B cell (primary cell): ENCODE data around the gene CCBE1. TPM values are rescaled to one million over a fixed set of nuclear protein-coding genes. Genes with fewer than 3 reads are reported as not detected.

ENCODE experiments used
- ATAC-seq: fragments of 200-7000 bp; cut with Tn5 transposase; one replicate; pipeline ENCODE4 v1.10.0; 2021; ENCODE audit warnings: low read depth, mild to moderate bottlenecking, moderate number of reproducible peaks, moderate library complexity
- CTCF ChIA-PET: fragments of 350-600 bp; sonication (Branson Sonifier 250); formaldehyde crosslinking; loops from one replicate; lab custom pipeline; 2021; ENCODE audit warnings: antibody characterized with exemption, inconsistent platforms; lab: Charles Lee
- POLR2A ChIA-PET: fragments of 350-600 bp; sonication (Branson Sonifier 250); formaldehyde crosslinking; loops from one replicate; lab custom pipeline; 2021; ENCODE audit warnings: antibody characterized with exemption; lab: Charles Lee
- DNase-seq: peaks from one replicate; pipeline ENCODE4 v3.0.0; 2013
- H2AFZ ChIP-seq: 2 replicates; pipeline ENCODE4 v1.6.1; 2012; ENCODE audit warnings: mild to moderate bottlenecking, low read depth, low read length; ENCODE audit not compliant: insufficient read depth, poor library complexity, severe bottlenecking
- H3K27ac ChIP-seq, 2 donors: 1 replicate in 1 of 2; 2 replicates in 1 of 2; pipeline ENCODE4 v1.5.1; 2012 to 2013; ENCODE audit warnings: low read length in 2 of 2, mild to moderate bottlenecking in 2 of 2, moderate library complexity in 1 of 2
- H3K27me3 ChIP-seq, 4 experiments: fragments of 200-600 bp in 1 of 4; sonication (generic) in 1 of 4; replicated peaks in 1 of 4; 1 replicate in 2 of 4; 2 replicates in 2 of 4; pipeline versions ENCODE4 v1.6.1 to v1.7.0; 2013 to 2016; ENCODE audit warnings: low read length in 3 of 4, mild to moderate bottlenecking in 2 of 4, mixed read lengths in 1 of 4, moderate library complexity in 1 of 4; ENCODE audit not compliant: insufficient read depth in 4 of 4, control insufficient read depth in 3 of 4; ENCODE audit errors: control extremely low read depth in 1 of 4
- H3K36me3 ChIP-seq, 2 experiments: replicated peaks in 1 of 2; 1 replicate in 1 of 2; 2 replicates in 1 of 2; pipeline versions ENCODE4 v1.6.1 to v1.7.1; 2013; ENCODE audit warnings: low read length in 1 of 2; ENCODE audit not compliant: insufficient read depth in 2 of 2, control insufficient read depth in 1 of 2; ENCODE audit errors: control extremely low read depth in 1 of 2, extremely low read depth in 1 of 2
- H3K4me1 ChIP-seq, 2 donors: fragments of 200-600 bp in 1 of 2; sonication (generic) in 1 of 2; 1 replicate in 1 of 2; 2 replicates in 1 of 2; pipeline versions ENCODE4 v1.5.1 to v1.6.1; 2013 to 2017; ENCODE audit warnings: low read length in 2 of 2; ENCODE audit not compliant: control insufficient read depth in 2 of 2, insufficient read depth in 2 of 2
- H3K4me2 ChIP-seq: replicated peaks from 2 replicates; pipeline ENCODE3; 2012; ENCODE audit warnings: mild to moderate bottlenecking, low read depth, low read length; ENCODE audit not compliant: poor library complexity, severe bottlenecking
- H3K4me3 ChIP-seq, 5 experiments: fragments of 200-600 bp in 1 of 5; sonication (generic) in 1 of 5; 1 replicate in 3 of 5; 2 replicates in 2 of 5; pipeline versions ENCODE4 v1.5.1 to v1.7.0; 2011 to 2016; ENCODE audit warnings: low read length in 4 of 5, mild to moderate bottlenecking in 4 of 5, low read depth in 2 of 5, control low read depth in 1 of 5, moderate library complexity in 1 of 5; ENCODE audit not compliant: insufficient read depth in 1 of 5; ENCODE audit errors: control extremely low read depth in 1 of 5, extremely low read depth in 1 of 5
- H3K79me2 ChIP-seq: fragments of 200-600 bp; sonication (generic); one replicate; pipeline ENCODE4 v1.6.0; 2016; ENCODE audit warnings: low read length; ENCODE audit not compliant: control insufficient read depth, insufficient read depth
- H3K9ac ChIP-seq: fragments of 200-600 bp; sonication (generic); 2 replicates; pipeline ENCODE4 v1.6.1; 2017; ENCODE audit warnings: mild to moderate bottlenecking, low read length, moderate library complexity
- H3K9me3 ChIP-seq, 3 donors: one replicate each; pipeline versions ENCODE4 v1.6.1 to v1.7.1; 2013; ENCODE audit warnings: low read length in 2 of 3; ENCODE audit not compliant: control insufficient read depth in 2 of 3, insufficient read depth in 1 of 3; ENCODE audit errors: control extremely low read depth in 1 of 3
- H4K20me1 ChIP-seq: 2 replicates; pipeline ENCODE4 v1.6.0; 2012; ENCODE audit warnings: mild to moderate bottlenecking, low read length; ENCODE audit not compliant: insufficient read depth, control insufficient read depth, poor library complexity, severe bottlenecking
- H3K27ac Mint-ChIP-seq: one replicate; pipeline ENCODE4 v1.8.0; 2021; ENCODE audit warnings: mixed read lengths
- H3K27me3 Mint-ChIP-seq: one replicate; pipeline ENCODE4 v1.8.0; 2021; ENCODE audit warnings: mixed read lengths
- H3K4me1 Mint-ChIP-seq: one replicate; pipeline ENCODE4 v1.8.0; 2021; ENCODE audit warnings: mixed read lengths
- H3K4me3 Mint-ChIP-seq: one replicate; pipeline ENCODE4 v1.8.0; 2021; ENCODE audit warnings: mixed read lengths
- H3K9me3 Mint-ChIP-seq: one replicate; pipeline ENCODE4 v1.8.0; 2022; ENCODE audit warnings: mixed read lengths; ENCODE audit not compliant: insufficient read depth
- EZH2 ChIP-seq: IDR thresholded peaks from 2 replicates; pipeline ENCODE4 v1.6.1; 2012; ENCODE audit warnings: borderline replicate concordance, low read depth, mild to moderate bottlenecking, moderate library complexity, low read length; ENCODE audit not compliant: insufficient read depth, poor library complexity, severe bottlenecking
- WGBS: methylation state at CpG from one replicate; pipeline ENCODE4 v1.1.5; 2013; ENCODE audit warnings: missing lambda C conversion rate; ENCODE audit not compliant: insufficient coverage; 5-methylcytosine and 5-hydroxymethylcytosine counted together
- intact Hi-C: fragments of 100-400 bp; cut with micrococcal nuclease; formaldehyde crosslinking; loops from one replicate; pipeline ENCODE4 v1.10.0; 2022
- polyA plus RNA-seq: library from polyadenylated mRNA; depleted of rRNA; stranded (reverse); fragments of >200 nt; gene quantifications from 2 replicates; pipeline ENCODE4 v1.2.3, GENCODE V29; 2012
- total RNA-seq, 2 donors: library from RNA; stranded (reverse); fragments of 120-200 nt in 1 of 2; gene quantifications; 1 replicate in 1 of 2; 2 replicates in 1 of 2; pipeline versions ENCODE4 v1.2.3 to v1.2.4, GENCODE V29; 2013 to 2022
- TF ChIP-seq, protein P1 (sequence below): fragments of 200-600 bp; IDR thresholded peaks from one replicate; pipeline ENCODE4 v1.8.0; 2022; ENCODE audit warnings: antibody characterized with exemption, mild to moderate bottlenecking

Gene CCBE1
- total and polyA plus RNA-seq, 2 donors (not counting 1 experiment from before 2014, with no cell fraction given) = not detected

DNA sequence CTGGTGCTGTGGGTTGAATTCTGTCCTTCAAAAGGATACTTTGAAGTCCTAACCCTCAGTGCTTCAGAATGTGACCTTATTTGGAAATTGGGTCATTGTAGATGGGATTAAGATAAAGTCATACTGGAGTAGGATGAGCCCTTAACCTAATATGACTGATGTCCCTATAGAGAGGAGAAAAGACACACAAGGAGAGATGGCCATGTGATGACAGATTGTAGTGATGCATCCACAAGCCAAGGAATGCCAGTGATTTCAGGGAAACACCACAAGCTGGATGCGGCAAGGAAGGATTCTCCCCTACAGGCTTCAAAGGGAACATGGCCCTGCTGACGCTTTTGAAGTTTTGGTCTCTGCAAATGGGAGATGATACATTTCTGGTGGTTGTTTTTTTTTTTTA, 24.7 kb upstream of the CCBE1 start:
- no peak for TF ChIP-seq EZH2
- Mint-ChIP-seq H3K4me3 (no peak overlapping the region), H3K27me3 (peaks cover 23% of the 10 kb centered on the region), H3K27ac (no peak overlapping the region), H3K4me1 (no peaks in the 10 kb centered on the region), H3K9me3 (no peaks in the 10 kb centered on the region)
- H3K27me3 ChIP-seq = peaks cover 0 to 3% (median 0%) of the 10 kb centered on the region in 4 experiments
- no peaks in the 10 kb centered on the region for H3K4me1 ChIP-seq
- DNase-seq = no peak
- no peaks in the 10 kb centered on the region for H4K20me1 ChIP-seq
- intact Hi-C loops = no loop called here
- H3K79me2 ChIP-seq = no peaks in the 10 kb centered on the region
- POLR2A ChIA-PET = no interaction called here
- no peaks in the 10 kb centered on the region for H3K36me3 ChIP-seq
- H3K4me2 ChIP-seq = no peak overlapping the region
- H2AFZ ChIP-seq = no peak overlapping the region
- no peak for ATAC-seq
- no peaks in the 10 kb centered on the region for H3K9me3 ChIP-seq
- no peak overlapping the region for H3K9ac ChIP-seq
- 100% methylated on average over 1 of the region's 2 CpGs for WGBS
- no peak overlapping the region for H3K4me3 ChIP-seq
- no peak overlapping the region for H3K27ac ChIP-seq
- CTCF ChIA-PET = no interaction called here

DNA sequence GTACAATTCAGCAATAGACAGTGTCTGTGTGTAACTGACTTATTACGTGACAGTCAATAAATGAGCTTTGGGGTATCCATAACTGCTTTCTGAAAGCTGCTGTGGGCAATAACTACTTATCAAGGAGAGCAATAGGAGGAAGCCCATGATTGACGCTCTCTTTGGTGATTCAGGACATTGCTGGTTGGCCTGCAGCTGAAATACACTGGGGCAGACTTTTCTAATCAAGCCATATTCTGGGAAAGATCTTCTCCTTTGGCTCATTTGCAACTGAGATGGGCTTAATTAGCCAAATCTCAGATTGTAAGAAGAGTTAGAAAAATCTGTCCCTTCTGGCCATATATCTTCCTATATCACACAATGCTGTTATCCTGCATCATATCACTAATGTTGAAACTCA, 24.0 kb upstream of the CCBE1 start:
- Histone ChIP-seq H3K4me1 (no peaks in the 10 kb centered on the region), H3K36me3 (no peaks in the 10 kb centered on the region), H3K9ac (no peak overlapping the region), H3K9me3 (no peaks in the 10 kb centered on the region), H3K27ac (no peak overlapping the region), H3K4me2 (no peak overlapping the region), H4K20me1 (no peaks in the 10 kb centered on the region), H3K79me2 (no peaks in the 10 kb centered on the region), H3K27me3 (peaks cover 0 to 3% (median 0%) of the 10 kb centered on the region in 4 experiments), H2AFZ (no peak overlapping the region), H3K4me3 (no peak overlapping the region)
- intact Hi-C loops = no loop called here
- TF ChIP-seq, protein P1, sequence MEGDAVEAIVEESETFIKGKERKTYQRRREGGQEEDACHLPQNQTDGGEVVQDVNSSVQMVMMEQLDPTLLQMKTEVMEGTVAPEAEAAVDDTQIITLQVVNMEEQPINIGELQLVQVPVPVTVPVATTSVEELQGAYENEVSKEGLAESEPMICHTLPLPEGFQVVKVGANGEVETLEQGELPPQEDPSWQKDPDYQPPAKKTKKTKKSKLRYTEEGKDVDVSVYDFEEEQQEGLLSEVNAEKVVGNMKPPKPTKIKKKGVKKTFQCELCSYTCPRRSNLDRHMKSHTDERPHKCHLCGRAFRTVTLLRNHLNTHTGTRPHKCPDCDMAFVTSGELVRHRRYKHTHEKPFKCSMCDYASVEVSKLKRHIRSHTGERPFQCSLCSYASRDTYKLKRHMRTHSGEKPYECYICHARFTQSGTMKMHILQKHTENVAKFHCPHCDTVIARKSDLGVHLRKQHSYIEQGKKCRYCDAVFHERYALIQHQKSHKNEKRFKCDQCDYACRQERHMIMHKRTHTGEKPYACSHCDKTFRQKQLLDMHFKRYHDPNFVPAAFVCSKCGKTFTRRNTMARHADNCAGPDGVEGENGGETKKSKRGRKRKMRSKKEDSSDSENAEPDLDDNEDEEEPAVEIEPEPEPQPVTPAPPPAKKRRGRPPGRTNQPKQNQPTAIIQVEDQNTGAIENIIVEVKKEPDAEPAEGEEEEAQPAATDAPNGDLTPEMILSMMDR = no peak
- TF ChIP-seq EZH2 = no peak
- H3K27me3 Mint-ChIP-seq = peaks cover 23% of the 10 kb centered on the region
- no peak overlapping the region for H3K27ac Mint-ChIP-seq
- WGBS = 100% methylated on average over 2 of the region's 2 CpGs
- no peaks in the 10 kb centered on the region for H3K4me1 Mint-ChIP-seq
- CTCF ChIA-PET = no interaction called here
- no peak for ATAC-seq
- H3K4me3 Mint-ChIP-seq = no peak overlapping the region
- POLR2A ChIA-PET = no interaction called here
- no peak for DNase-seq
- H3K9me3 Mint-ChIP-seq = no peaks in the 10 kb centered on the region
